IPS-18c (cell line): ENCODE data around the gene KLB.
"Not testable (repeated sequence)": the region's sequence is repeated elsewhere in the genome, so short reads cannot be mapped to it uniquely, and the experiment has no call there.

Experiments used
- H3K4me3 ChIP-seq: 2 replicates; pipeline ENCODE4 v1.7.0; 2013; ENCODE audit warnings: low read depth, mild to moderate bottlenecking, low read length, moderate library complexity; ENCODE audit not compliant: insufficient read depth
- H3K9me3 ChIP-seq: one replicate; pipeline ENCODE4 v1.6.1; 2013; ENCODE audit warnings: mild to moderate bottlenecking, low read length, moderate library complexity; ENCODE audit not compliant: control insufficient read depth, insufficient read depth

KLB gene

DNA sequence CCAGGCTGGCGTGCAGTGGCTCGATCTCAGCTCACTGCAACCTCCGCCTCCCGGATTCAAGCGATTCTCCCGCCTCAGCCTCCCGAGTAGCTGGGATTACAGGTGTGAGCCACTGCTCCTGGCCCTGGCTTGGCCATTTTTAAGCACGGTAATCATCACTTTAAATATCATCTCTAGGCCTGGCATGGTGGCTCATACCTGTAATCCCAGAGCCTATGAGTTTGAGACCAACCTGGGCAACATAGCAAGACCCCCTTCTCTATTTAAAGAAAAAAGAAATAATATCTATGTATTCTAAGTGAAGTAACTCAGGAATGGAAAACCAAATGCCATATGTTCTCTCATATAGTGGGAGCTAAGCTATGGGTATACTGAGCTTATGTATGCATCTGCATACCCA lies 4.8 kb downstream of the KLB start:
- not testable (repeated sequence) for H3K4me3 ChIP-seq, H3K9me3 ChIP-seq

- H3K4me3 ChIP-seq, result no peak overlapping the region
- H3K9me3 ChIP-seq, result no peaks in the 10 kb centered on the region
Measured at GRCh38 chr4:39415678-39416283, 9.1 kb downstream of the KLB start.

DNA sequence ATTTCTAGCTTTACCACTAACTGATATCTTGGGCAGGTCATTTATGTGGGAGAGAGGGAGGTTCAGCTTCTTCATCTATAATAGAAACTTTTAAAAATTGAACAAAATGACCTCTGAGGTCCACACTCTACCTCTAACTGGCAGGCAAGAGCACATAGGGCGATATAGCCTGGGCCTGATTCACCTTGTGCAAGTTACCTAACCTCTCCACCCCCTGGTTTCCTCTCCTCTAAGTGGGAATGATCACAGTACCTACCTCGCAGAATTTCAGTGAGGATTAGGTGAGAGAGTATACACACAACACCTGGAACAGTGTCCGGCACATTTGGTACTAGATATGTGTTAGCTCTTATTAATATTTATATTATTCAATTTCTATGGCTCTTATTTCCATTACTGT lies 15.5 kb downstream of the KLB start:
- Histone ChIP-seq H3K4me3 (no peak overlapping the region), H3K9me3 (no peaks in the 10 kb centered on the region)

- not testable (repeated sequence) for H3K9me3 ChIP-seq, H3K4me3 ChIP-seq
Measured at GRCh38 chr4:39425297-39425696, 18.6 kb downstream of the KLB start.

DNA sequence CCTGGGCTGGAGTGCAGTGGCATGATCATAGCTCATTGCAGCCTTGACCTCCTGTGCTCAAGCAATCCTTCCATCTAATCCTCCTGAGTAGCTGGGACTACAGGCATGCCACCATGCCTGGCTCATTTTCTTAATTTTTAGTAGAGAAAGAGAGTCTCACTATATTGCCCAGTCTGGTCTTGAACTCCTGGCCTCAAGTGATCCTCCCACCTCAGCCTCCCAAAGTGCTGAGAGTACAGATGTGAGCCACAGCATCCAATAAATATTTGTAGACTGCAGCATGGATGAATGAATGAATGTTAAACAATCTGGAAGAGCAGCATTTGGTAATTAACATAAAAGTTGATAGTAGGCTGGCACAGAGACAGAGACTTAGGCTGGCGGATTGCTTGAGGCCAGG lies 20.0 kb downstream of the KLB start:
- no peak overlapping the region for H3K4me3 ChIP-seq
- no peaks in the 10 kb centered on the region for H3K9me3 ChIP-seq

- no peaks in the 10 kb centered on the region for H3K9me3 ChIP-seq
- H3K4me3 ChIP-seq, result no peak overlapping the region
Measured at GRCh38 chr4:39427520-39428114, 20.9 kb downstream of the KLB start.

GRCh38 chr4:39429476-39430334 lies 23.0 kb downstream of the KLB start:
- H3K4me3 ChIP-seq, result no peak overlapping the region
- H3K9me3 ChIP-seq, result no peaks in the 10 kb centered on the region

GRCh38 chr4:39433878-39434492 lies 27.3 kb downstream of the KLB start:
- H3K9me3 ChIP-seq, result no peaks in the 10 kb centered on the region
- no peak overlapping the region for H3K4me3 ChIP-seq

DNA sequence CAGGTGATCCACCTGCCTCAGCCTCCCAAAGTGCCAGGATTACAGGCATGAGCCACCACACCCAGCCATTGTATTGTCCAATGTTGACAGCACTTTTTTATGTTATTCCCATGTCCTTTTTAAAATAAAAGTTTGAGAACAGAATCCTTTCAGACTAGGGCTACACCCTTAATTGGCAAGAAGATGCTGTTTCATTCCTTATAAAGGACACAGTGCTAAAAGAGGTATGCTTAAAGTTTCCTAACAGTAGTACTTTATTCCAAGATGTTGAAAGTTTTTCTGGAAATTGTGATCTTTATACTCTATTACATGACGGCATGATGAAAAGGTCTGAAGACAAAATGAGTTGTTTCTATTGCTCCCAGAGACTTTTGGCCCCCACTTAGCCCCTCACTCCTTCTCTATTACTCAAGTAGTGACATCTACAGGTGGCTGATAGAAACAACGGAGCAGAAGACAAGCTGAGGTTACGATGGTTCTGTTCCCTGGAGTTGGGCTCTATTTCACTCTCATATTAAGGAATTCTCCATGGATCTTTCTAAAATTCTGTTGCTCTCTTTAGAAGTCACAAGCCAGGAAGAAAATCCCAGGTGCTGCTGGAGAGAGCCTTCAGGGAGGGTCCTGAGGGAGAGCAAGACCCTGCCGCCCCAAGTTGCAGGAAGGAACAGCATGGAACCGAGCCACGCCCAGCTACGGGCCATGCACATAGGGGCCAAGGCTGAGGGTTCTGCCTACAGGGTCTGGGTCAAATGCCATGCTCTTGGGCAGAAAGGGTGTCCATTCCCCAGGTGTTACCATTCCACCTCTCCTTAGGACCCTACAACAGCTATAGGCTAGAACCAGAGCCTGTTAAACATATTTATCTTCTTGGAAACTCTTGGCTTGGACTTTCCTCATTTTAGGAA lies 29.2 kb downstream of the KLB start:
- Histone ChIP-seq H3K4me3 (no peak overlapping the region), H3K9me3 (no peaks in the 10 kb centered on the region)

GRCh38 chr4:39441593-39441992 lies 34.9 kb downstream of the KLB start:
- H3K9me3 ChIP-seq, result no peaks in the 10 kb centered on the region
- no peak overlapping the region for H3K4me3 ChIP-seq

- H3K4me3 ChIP-seq, result no peak overlapping the region
- H3K9me3 ChIP-seq, result no peaks in the 10 kb centered on the region
Measured at GRCh38 chr4:39442998-39443397, 36.3 kb downstream of the KLB start.

GRCh38 chr4:39446483-39446841 lies 39.7 kb downstream of the KLB start:
- H3K9me3 ChIP-seq, result no peaks in the 10 kb centered on the region
- peak overlapping the region; percentile 46 for H3K4me3 ChIP-seq

GRCh38 chr4:39446842-39447573 lies 40.3 kb downstream of the KLB start:
- Histone ChIP-seq H3K9me3 (no peaks in the 10 kb centered on the region), H3K4me3 (peak overlapping the region; percentile 46)

GRCh38 chr4:39450618-39451017 lies 43.9 kb downstream of the KLB start:
- Histone ChIP-seq H3K4me3 (no peak overlapping the region), H3K9me3 (no peaks in the 10 kb centered on the region)

DNA sequence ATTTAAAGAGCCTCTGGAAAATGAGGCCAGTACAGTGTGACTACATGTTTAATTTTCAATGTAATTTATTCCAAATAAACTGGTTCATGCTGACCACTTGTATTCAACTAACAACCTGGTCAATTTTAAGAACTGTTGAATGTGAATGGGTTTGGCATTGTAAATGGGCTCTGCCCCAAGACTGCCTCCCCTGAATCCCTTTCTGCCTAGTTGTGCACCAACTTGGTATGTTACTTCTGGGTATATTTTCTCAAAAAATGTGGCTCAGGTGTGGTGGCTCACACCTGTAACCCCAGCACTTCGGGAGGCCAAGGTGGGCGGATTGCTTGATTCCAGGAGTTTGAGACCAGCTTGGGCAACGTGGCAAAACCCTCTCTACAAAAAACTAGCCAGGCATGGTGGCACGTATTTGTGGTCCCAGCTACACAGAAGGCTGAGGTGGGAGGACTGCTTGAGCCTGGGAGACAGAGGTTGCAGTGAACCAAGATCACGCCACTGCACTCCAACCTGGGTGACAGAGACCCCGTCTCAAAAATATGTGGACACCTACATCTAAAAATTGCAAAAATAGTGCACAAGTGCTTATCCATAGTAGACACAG lies 44.8 kb downstream of the KLB start:
- Histone ChIP-seq H3K9me3 (no peaks in the 10 kb centered on the region), H3K4me3 (no peak overlapping the region)

DNA sequence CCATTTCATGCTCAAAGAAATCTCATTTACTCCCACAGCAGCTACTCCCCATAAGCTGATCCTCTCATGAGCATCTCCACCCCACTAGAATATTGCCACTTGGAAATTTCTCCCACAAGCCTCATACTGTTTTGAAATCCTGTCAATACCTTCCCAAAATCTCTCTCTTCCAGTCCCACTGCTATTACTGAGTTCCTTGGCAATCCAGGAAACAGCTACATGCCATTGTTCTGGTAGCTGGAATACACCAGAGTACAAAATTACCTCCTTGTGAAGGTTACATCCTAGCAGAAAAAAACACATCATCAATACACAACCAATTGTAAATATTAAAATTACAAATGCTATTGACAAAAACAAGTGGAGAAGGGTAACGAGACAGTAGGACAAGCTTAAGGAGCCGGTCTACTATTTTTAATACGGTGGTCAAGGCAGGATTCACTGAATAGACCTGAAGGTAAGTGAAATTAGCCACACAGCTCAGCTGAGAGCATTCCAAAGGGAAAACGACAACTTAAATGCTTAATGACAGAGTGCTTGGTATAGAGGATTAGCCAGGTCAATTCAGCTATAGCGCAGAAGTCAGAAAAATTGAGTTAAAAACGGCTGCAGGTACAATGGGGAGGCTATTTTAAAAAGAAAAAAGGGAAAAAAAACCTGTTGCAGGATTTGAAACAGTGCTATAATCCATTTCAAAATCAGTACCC lies 45.6 kb downstream of the KLB start:
- no peaks in the 10 kb centered on the region for H3K9me3 ChIP-seq
- H3K4me3 ChIP-seq, result no peak overlapping the region
